Hematopoietic multipotent progenitor cell (in vitro differentiated cells): Measurements from ENCODE around the gene CSK. TPM values are rescaled to one million over a fixed set of nuclear protein-coding genes. Genes with fewer than 3 reads are reported as not detected.
A peak's percentile ranks its signal among the peaks of the same experiment; 100 is the strongest.

Source experiments
- DNase-seq, 3 donors: peaks; one replicate each; pipeline ENCODE4 v3.0.0-alpha.2; 2011 to 2015; ENCODE audit warnings: low read depth in 2 of 3, low spot score in 2 of 3
- total RNA-seq: library from RNA; depleted of rRNA; stranded (reverse); fragments of >200 nt; gene quantifications from one replicate; pipeline ENCODE4 v1.2.3, GENCODE V29; 2012

The CSK gene
- total RNA-seq, 1 donor, result 118 TPM

- no peak for DNase-seq
Measured at GRCh38 chr15:74822233-74822632, 40.4 kb downstream of the CSK start.

- DNase-seq, result no peak
Measured at GRCh38 chr15:74823324-74823723, 41.4 kb downstream of the CSK start.

- no peak for DNase-seq
Measured at GRCh38 chr15:74824976-74825375, 43.1 kb downstream of the CSK start.

GRCh38 chr15:74825866-74826265 is 44.0 kb downstream of the CSK start:
- DNase-seq, result no peak

GRCh38 chr15:74826364-74826819 is 44.5 kb downstream of the CSK start, which contains the start of gene CPLX3:
Gene CPLX3, plus strand, starts transcription at chr15:74826627. Its CDS starts 77 bp downstream, at chr15:74826704.
- DNase-seq, result peak; percentile 22 to 62 (median 53)

- no peak for DNase-seq
Measured at GRCh38 chr15:74826921-74827320, 45.0 kb downstream of the CSK start.

- DNase-seq, result no peak
Measured at GRCh38 chr15:74827614-74828013, 45.7 kb downstream of the CSK start.

- no peak for DNase-seq
Measured at GRCh38 chr15:74828835-74829234, 47.0 kb downstream of the CSK start.

- DNase-seq, result no peak
Measured at GRCh38 chr15:74829486-74829885, 47.6 kb downstream of the CSK start.

- DNase-seq, result no peak
Measured at GRCh38 chr15:74829991-74830390, 48.1 kb downstream of the CSK start.

- DNase-seq, result no peak
Measured at GRCh38 chr15:74830868-74831267, 49.0 kb downstream of the CSK start.

GRCh38 chr15:74831813-74832495 is 50.1 kb downstream of the CSK start:
- DNase-seq, result no peak

GRCh38 chr15:74832826-74833225 is 50.9 kb downstream of the CSK start:
- no peak for DNase-seq

- peak in 1 of 3 donors; percentile 38 for DNase-seq
Measured at GRCh38 chr15:74833376-74834107, 51.7 kb downstream of the CSK start.

GRCh38 chr15:74835312-74835823 is 53.5 kb downstream of the CSK start:
- peak in 2 of 3 donors; percentile 32 to 49 for DNase-seq

GRCh38 chr15:74836846-74837245 is 55.0 kb downstream of the CSK start:
- no peak for DNase-seq

- no peak for DNase-seq
Measured at GRCh38 chr15:74837482-74838136, 55.7 kb downstream of the CSK start.

- DNase-seq, result no peak
Measured at GRCh38 chr15:74838137-74838516, 56.2 kb downstream of the CSK start.

- DNase-seq, result no peak
Measured at GRCh38 chr15:74838746-74839525, 57.1 kb downstream of the CSK start.

GRCh38 chr15:74839526-74840395 is 57.9 kb downstream of the CSK start:
- DNase-seq, result no peak
